ENCODE data around the gene RNF151. TPM values are rescaled to one million over a fixed set of nuclear protein-coding genes. Genes with fewer than 3 reads are reported as not detected.

The RNF151 gene
- total RNA-seq, 1 experiment from 2014 or later, result not detected

- Histone ChIP-seq H3K4me3 (ENCODE audit: low read depth in 2 of 2, low read length in 2 of 2) (no peak overlapping the region), H3K4me1 (ENCODE audit: control insufficient read depth, insufficient read depth, low read length) (peaks cover 45% of the 10 kb centered on the region), H3K27ac (ENCODE audit: low read length) (no peak overlapping the region), H3K27me3 (ENCODE audit: control insufficient read depth, insufficient read depth, low read length) (no peaks in the 10 kb centered on the region), H3K36me3 (ENCODE audit: control insufficient read depth, insufficient read depth, low read length) (peaks cover 9% of the 10 kb centered on the region; the same call in 1 of the 2 replicates), H3K9me3 (ENCODE audit: control insufficient read depth, insufficient read depth, low read depth, low read length) (no peaks in the 10 kb centered on the region)
- ChIA-PET POLR2A (no interaction called here), CTCF (no interaction called here)
- in situ Hi-C loops (cut with HindIII; ENCODE audit: low pct_unique_long_range_greater_than_20kb, low sequenced_read_pairs) (no loop called here), intact Hi-C loops (cut with micrococcal nuclease; ENCODE audit: unreplicated experiment) (no loop called here)
- DNase-seq (ENCODE audit: low read depth, low spot score) (no peak), ATAC-seq (no peak)
- no TSS peak for BruUV-seq (replicated peaks)
- TF ChIP-seq CTCF (IDR thresholded peaks at IDR 0.05) (no peak), REST (IDR thresholded peaks at IDR 0.05; ENCODE audit: insufficient read depth in 1 of 2, low read depth in 2 of 2, low read length in 1 of 2) (no peak), POLR2AphosphoS5 (IDR thresholded peaks at IDR 0.05; ENCODE audit: low read depth, low read length) (no peak), SIN3A (IDR thresholded peaks at IDR 0.05; ENCODE audit: borderline replicate concordance, insufficient read depth, low read depth, low read length) (no peak), TCF7L2 (IDR thresholded peaks at IDR 0.05; ENCODE audit: low read depth, low read length) (no peak)
Measured at GRCh38 chr16:1980770-1981087, 14.1 kb downstream of the RNF151 start.

- peaks cover 46% of the 10 kb centered on the region for H3K4me1 ChIP-seq (ENCODE audit: control insufficient read depth, insufficient read depth, low read length)
- no peaks in the 10 kb centered on the region for H3K27me3 ChIP-seq (ENCODE audit: control insufficient read depth, insufficient read depth, low read length)
- no peak for DNase-seq (ENCODE audit: low read depth, low spot score)
- no TSS peak for BruUV-seq (replicated peaks)
- intact Hi-C loops (cut with micrococcal nuclease; ENCODE audit: unreplicated experiment) (no loop called here), in situ Hi-C loops (cut with HindIII; ENCODE audit: low pct_unique_long_range_greater_than_20kb, low sequenced_read_pairs) (no loop called here)
- ChIA-PET POLR2A (interaction anchor here (1.2 kb wide), 1 partner anchor 17 kb away, joined by 5 read pairs; the partner anchor contains the start of gene RPS2), CTCF (interaction anchor here (0.6 kb wide), 1 partner anchor 158 kb away, joined by 13 read pairs; no protein-coding TSS in a partner anchor)
- no peak within 1 kb of the TSS for H3K4me3 ChIP-seq (ENCODE audit: low read depth in 2 of 2, low read length in 2 of 2)
- no peaks in the 10 kb centered on the region for H3K9me3 ChIP-seq (ENCODE audit: control insufficient read depth, insufficient read depth, low read depth, low read length)
- peak within 1 kb of the TSS; percentile 62 for H3K27ac ChIP-seq (ENCODE audit: low read length)
- no peak for ATAC-seq
- TF ChIP-seq TCF7L2 (IDR thresholded peaks at IDR 0.05; ENCODE audit: low read depth, low read length) (no peak), POLR2AphosphoS5 (IDR thresholded peaks at IDR 0.05; ENCODE audit: low read depth, low read length) (no peak), REST (IDR thresholded peaks at IDR 0.05; ENCODE audit: insufficient read depth in 1 of 2, low read depth in 2 of 2, low read length in 1 of 2) (no peak), SIN3A (IDR thresholded peaks at IDR 0.05; ENCODE audit: borderline replicate concordance, insufficient read depth, low read depth, low read length) (no peak), CTCF (IDR thresholded peaks at IDR 0.05) (no peak)
- H3K36me3 ChIP-seq (ENCODE audit: control insufficient read depth, insufficient read depth, low read length), result peaks cover 9% of the 10 kb centered on the region; the same call in 1 of the 2 replicates
Measured at GRCh38 chr16:1981398-1981836, 14.8 kb downstream of the RNF151 start, which contains the start of gene NOXO1. Gene NOXO1, minus strand, starts transcription at chr16:1981469. Its CDS starts 290 bp downstream, at chr16:1981179.

Data from Panc1 (cell line).